GM12864 (cell line): Measurements from ENCODE around the gene DHX32.

ENCODE experiments used
- DNase-seq: peaks from one replicate; pipeline ENCODE4 v3.0.0-alpha.2; 2011; ENCODE audit warnings: low read depth
- H3K4me3 ChIP-seq: 2 replicates; pipeline ENCODE4 v1.5.1; 2011; ENCODE audit warnings: mild to moderate bottlenecking, low read depth, low read length, control low read depth
- TF ChIP-seq, protein P1 (sequence below): IDR thresholded peaks from 2 replicates; pipeline ENCODE4 v1.5.1; 2011; ENCODE audit warnings: low read depth, mild to moderate bottlenecking, moderate library complexity, low read length, control low read depth, inconsistent platforms; ENCODE audit errors: missing control alignments

The DHX32 gene

DNA sequence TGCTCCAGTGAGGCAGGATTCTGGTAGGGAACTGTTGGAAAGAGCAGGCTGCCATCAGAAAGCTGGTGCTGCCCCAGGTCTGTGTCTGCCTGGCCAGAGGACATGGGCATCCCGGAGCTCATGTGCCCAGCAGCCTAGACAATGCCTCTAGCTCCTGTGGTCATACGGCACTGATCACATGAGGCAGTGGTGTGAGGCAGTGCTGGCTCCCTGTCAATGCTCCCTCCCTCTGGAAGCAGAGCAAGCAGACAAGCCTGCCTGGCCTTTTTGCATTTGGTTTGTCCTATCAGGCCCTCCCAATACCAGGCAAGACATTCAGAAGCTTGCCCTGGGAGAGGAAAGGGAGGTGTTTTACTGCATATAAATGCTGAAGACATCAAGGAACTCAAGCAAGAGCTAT, 86.0 kb downstream of the DHX32 start:
- TF ChIP-seq, protein P1, sequence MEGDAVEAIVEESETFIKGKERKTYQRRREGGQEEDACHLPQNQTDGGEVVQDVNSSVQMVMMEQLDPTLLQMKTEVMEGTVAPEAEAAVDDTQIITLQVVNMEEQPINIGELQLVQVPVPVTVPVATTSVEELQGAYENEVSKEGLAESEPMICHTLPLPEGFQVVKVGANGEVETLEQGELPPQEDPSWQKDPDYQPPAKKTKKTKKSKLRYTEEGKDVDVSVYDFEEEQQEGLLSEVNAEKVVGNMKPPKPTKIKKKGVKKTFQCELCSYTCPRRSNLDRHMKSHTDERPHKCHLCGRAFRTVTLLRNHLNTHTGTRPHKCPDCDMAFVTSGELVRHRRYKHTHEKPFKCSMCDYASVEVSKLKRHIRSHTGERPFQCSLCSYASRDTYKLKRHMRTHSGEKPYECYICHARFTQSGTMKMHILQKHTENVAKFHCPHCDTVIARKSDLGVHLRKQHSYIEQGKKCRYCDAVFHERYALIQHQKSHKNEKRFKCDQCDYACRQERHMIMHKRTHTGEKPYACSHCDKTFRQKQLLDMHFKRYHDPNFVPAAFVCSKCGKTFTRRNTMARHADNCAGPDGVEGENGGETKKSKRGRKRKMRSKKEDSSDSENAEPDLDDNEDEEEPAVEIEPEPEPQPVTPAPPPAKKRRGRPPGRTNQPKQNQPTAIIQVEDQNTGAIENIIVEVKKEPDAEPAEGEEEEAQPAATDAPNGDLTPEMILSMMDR, result no peak
- no peak overlapping the region for H3K4me3 ChIP-seq
- no peak for DNase-seq

DNA sequence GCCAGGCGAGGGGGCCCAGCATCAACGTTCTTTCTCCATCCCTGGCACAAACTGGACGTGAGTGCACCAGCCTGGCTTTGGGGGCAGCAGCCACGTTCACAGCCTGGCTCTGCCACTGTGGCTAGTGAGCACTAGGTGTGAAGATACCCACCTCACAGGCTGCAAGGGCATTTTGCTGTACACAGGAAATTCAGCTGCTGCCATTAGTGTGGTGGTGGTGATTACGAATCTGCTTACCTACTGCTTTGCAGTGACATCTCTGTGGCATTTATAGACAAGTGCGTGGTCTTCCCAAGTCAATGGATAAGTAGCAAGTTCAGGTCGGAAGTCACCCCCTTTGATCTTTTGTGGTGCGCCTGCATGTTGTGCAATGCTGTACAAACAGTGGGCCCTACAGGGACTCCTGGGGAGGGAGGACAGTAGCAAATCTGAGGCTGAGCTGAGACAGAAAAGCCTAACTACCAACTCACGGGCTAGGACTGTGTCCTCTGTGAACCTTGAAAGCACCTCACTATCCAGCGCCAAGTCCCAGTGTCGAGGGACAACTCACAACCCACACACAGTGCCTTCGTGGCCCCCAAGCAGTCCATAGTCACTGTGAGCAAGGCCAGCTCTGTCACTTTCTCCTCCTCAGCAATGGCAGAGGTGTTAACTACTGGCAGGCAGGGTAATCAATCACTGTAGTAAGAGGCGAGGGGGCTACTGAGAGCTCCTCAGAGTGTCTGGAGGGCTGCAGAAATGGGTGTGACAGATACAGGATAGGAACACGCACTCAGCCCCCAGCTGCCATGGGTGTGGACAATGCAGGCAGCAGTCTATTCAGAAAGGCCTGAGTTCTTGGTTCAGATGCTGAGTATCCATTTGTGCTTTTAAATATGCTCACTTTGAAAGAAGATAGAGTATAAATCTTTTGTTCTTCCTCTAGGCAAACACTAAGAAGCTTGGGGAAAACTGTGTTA, 88.5 kb downstream of the DHX32 start:
- TF ChIP-seq, protein P1, result no peak
- no peak for DNase-seq
- H3K4me3 ChIP-seq, result no peak overlapping the region

DNA sequence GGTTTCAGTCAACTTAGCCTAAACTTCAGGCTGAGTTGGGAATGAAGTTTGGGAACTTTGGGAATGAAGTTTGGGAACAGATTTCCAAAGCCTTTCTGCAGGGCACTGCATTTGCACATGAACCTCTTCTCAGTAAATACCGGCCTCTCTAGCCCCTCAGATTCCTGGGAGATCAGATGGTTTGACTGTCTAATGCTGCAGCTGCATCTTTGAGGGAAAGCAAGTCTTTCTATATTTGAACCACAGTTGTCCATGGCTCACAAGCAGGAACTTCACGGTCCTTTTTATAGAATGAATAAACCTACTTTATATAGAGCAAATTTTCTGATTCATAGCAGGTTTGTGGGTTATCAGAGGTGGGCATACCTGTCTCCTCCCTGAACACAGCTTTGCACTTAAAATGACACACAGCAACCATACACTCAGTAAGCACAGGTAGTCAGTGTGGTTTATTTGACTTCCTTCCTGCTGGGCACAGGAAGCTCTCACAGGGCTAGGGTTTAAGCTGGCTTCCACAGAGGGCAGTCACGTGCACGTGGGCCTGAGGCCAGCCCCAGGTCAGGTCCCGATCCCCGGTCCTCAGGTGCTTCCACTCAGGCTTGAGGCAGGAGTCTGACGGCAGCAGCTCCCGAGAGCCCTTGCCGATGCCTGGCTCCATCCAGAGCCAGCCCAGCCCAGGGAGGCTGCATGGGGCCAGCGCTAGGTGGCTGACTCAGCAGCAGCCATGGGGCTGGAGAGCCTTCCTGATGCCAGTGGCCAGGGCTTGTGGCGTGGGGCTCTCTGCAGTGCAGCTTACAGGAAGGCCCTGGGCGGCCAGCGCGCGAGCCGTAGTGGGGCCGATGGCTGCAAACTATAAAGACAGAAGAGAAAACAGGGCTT, 92.7 kb downstream of the DHX32 start:
- DNase-seq, result no peak
- TF ChIP-seq, protein P1, result no peak

More for the DNA sequence above, 92.7 kb downstream of the DHX32 start:
- no peak overlapping the region for H3K4me3 ChIP-seq
